PFSK-1 (cell line): ENCODE results near the gene MAST3.

Experiments used
- POLR2AphosphoS5 ChIP-seq: IDR thresholded peaks from 2 replicates; pipeline ENCODE4 v1.6.1; 2012; ENCODE audit warnings: low read depth, mild to moderate bottlenecking, control low read depth, low read length, moderate library complexity
- REST ChIP-seq, 2 experiments: IDR thresholded peaks; 2 replicates each; pipeline versions ENCODE4 v1.6.1 to v1.8.0; 2011 to 2012; ENCODE audit warnings: low read depth in 2 of 2, low read length in 2 of 2, control low read depth in 1 of 2, inconsistent platforms in 1 of 2, mild to moderate bottlenecking in 1 of 2, moderate library complexity in 1 of 2; ENCODE audit not compliant: insufficient read depth in 1 of 2
- SIN3A ChIP-seq: IDR thresholded peaks from 2 replicates; pipeline ENCODE4 v1.6.1; 2012; ENCODE audit warnings: mild to moderate bottlenecking, low read length, moderate library complexity, borderline replicate concordance; ENCODE audit not compliant: insufficient read depth

GRCh38 chr19:18152442-18152816, 54.9 kb downstream of the MAST3 start:
- peak; percentile 47; the same call in 1 of the 2 replicates for TF ChIP-seq POLR2AphosphoS5
- TF ChIP-seq SIN3A = peak; percentile 53; the same call in 1 of the 2 replicates
- TF ChIP-seq REST (IDR thresholded peaks at IDR 0.05; ENCODE audit: insufficient read depth in 1 of 2, low read depth in 2 of 2, low read length in 2 of 2) = no peak
